GM19023 (cell line): Measurements from ENCODE around the gene SMS.

ENCODE experiments used
- ATAC-seq: cut with Tn5 transposase; IDR thresholded peaks from one replicate; pipeline ENCODE4 v1.9.1; 2021; ENCODE audit warnings: mild to moderate bottlenecking, moderate library complexity; ENCODE audit not compliant: unreplicated experiment

SMS gene

DNA sequence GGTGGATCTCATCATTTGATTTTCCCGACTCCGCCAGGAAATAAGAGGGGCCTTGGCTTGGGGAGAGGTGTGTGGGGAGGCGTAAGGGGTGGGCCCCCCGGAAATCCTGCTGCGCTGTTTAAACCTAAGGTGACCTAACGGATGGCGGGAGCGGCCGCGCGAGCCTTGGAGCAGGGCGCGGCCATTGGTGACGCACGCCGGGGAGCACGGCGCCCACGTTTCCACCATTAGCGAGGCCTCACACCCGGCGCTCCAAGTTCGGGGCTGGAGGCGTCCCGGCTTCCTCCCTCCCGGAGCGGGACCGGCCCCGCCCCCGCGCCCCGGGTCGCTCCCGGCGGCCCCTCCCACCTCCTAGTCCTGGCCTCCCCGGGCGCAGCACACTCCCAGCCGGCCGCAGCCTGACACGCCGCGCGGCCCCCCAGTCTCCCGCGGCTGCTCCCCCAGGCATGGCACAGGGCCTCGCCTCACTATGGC, at the start of gene SMS:
TSS of gene SMS (plus strand) at position 354 of the 474 bp plus-strand sequence. CDS start at position 470, 116 bp downstream.
- ATAC-seq, result peak; percentile 65

DNA sequence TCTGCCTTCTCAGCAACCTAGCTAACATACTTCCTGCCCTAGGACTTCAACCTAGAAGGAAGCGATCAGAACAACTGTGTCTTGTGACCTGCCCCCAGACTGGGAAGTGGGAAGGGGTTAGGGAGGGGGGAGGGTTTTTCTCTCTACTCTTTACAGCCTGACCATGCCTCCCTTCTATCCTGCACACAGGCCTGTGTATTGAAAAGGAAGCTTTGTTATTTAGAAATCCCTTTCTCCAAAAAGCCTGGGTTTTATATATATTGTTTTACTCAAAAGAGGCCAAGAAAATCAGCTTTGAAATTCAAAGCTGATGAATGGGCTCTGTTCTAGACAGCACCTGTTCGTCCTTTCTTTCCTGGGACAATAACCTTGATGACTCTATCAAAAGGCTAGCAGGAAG, 35.2 kb upstream of the SMS start:
- no peak for ATAC-seq

DNA sequence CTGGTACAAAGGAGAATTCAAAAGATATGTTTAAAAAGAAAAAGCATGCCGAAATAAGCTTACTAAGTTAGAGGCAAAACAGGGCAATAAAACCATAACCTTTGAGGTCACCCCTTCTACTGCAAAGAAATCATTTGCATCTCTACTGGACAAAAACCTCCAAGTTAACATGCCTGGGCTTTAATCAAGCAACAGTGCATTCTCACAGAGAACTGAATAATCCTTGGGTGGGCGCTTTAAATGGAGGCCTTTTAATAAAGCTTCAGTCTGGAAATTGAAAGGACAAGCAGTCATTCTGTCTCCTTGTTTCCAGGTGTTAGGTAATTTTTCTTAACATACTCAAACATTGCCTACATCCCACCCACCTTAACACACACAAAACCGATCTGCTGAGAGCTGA, 34.6 kb upstream of the SMS start:
- no peak for ATAC-seq

DNA sequence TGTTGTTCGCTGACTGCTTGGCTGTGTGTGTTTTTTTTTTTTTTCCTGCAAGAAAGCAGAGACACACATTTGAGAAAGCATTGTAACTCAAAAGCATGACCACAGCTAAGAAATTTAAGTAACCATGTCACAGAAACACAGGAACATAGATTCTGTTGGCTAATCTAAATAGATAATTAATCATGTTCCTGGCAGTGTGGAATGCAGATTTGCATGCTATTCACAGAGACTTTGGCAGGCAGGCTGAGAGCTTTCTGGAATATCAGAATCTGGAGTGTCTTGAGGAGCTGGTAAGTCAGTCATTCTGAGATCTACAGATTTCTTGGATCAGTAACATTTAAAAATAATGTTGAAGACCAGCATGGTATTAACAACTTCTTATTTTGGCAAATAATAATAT, 33.2 kb upstream of the SMS start:
- no peak for ATAC-seq

DNA sequence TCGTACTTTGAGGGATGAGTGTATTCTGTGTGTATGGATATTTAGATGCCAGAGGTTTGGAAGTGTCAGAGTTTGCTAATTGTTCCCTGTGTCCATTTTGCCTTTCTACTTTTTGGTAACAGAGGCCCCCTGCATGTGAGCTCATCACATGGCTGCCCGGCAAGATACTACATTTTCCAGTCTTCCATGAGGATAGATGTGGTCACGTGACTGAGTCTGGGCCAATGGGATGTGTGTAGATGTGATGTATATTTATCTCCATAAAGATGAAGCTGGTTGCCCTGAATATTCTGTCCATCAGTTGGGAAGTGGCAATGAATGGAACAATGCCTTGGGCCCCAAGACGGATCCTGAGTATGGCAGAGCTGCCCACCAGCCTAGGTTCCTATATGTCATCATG, 29.0 kb upstream of the SMS start:
- ATAC-seq, result no peak

DNA sequence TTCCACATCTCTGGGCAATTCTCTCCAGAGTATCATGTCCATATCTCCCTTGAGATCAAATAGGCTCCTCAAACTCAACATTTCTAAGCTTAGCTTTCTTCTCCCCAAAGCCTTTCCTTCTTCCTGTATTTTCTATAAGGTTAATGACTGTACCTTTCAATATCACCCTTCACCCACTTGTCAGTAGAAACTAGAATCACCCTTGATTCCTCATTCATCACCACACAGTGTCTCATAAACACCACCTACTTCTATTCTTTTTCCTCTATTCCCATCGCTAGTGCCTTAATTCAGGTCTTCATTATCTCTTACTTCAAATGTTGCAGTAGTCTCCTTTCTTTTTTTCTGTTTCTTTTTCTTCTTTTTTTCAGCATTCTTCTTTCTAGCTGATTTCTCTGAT, 28.3 kb upstream of the SMS start:
- no peak for ATAC-seq

DNA sequence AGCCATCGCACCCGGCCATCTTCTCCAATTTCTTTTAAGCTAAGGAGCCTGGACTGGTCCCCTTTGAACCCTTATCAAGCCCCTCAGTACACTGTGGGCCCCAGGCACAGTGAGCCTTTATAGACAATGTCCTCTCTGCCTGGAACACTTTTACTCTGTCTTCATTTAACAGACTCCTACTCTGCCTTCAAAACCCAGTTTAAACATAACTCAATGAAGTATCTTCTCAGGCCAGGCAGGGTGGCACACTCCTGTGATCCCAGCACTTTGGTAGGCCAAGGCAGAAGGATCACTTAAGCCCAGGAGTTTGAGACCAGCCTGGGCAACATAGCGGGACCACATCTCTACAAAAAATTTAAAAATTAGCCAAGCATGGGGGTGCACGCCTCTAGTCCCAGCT, 27.5 kb upstream of the SMS start:
- no peak for ATAC-seq

DNA sequence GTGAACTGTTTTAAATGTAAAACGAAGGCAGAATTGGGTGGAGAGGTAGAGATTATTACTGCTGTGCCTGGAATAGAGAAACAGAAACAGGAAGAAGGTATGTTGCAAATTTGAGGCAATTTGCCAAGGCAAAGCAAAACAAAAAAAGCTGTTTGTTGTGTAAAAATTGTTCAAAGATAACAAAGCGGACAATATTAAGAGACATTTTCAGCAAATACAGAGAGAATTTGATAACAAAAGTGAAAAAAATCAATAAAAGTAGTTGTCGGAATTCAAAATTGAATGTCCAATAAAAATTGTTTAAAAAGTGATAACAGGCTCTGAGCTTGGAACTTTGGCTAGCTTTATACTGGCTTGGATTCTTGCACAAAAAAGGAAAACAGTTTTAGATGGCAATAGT, 14.4 kb upstream of the SMS start:
- ATAC-seq, result no peak

DNA sequence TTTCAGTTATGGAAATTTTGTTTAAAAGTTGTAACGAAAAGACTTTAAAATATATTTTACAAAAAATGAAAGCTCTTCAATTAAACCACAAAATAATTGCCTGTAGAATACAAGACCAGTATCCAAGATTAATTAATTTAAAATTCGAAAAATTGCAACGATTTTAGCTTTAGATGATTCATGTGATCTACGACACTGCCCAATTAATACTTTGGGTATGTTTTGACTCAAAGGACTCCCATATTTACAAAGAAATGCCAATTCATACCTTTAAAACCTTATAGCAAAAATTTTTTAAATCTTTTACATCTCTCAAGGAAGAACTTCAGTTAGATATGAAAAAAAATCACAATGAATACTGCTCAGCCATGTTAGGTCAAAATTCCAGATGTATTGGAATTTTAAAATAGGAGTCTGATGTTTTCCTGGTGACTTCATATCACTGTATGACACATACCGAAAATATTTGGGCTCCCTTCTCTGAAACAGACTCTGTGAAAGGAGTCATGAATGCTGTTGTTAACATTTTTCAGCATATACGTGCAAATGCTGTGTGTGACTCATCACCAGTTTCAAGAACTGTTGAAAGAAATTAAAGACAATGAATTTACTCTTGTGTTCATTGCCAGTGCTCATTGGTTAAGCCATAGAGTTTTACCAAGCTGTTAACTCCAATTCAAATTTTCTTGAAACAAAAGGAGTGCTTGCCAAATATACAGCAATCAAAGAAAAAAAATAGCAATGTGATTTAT, 13.8 kb upstream of the SMS start:
- peak; percentile 69 for ATAC-seq

DNA sequence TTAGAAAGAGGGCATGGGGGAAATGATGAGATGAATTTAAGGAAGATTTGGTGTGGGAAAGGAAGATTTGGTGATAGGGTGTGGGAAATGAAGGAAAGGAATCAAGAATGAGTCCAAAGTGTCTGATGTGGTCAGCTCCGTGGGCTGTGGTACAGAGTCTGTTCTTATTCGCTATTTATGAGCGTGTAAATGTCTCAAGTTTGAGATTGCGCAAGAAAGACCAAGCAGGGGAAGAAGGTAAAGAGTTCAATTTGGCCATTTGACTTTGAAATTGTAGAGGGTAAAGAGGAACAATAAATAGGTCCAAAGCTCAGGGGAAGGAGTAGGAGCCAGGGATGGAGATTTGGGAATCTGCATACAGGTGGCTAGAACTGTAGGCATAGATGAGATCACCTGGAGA, 11.3 kb upstream of the SMS start:
- ATAC-seq, result no peak

DNA sequence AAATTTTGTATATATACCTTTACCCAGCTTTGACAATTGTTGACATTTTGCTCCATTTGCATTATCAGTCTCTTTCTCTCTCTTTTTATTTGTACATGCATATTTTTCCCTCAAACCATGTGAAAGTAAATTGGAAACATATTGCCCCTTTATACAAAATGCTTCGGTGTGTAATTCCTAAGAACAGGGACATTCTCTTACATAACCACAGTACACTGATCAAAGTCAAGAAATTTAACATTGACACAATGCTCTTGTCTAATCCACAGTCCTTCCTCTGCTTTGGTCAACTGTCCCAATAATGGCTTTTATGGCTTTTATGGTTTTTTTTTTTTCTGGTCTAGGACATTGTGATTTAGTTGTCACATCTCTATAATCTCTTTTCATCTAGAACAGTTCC, 9.5 kb upstream of the SMS start:
- ATAC-seq, result no peak

DNA sequence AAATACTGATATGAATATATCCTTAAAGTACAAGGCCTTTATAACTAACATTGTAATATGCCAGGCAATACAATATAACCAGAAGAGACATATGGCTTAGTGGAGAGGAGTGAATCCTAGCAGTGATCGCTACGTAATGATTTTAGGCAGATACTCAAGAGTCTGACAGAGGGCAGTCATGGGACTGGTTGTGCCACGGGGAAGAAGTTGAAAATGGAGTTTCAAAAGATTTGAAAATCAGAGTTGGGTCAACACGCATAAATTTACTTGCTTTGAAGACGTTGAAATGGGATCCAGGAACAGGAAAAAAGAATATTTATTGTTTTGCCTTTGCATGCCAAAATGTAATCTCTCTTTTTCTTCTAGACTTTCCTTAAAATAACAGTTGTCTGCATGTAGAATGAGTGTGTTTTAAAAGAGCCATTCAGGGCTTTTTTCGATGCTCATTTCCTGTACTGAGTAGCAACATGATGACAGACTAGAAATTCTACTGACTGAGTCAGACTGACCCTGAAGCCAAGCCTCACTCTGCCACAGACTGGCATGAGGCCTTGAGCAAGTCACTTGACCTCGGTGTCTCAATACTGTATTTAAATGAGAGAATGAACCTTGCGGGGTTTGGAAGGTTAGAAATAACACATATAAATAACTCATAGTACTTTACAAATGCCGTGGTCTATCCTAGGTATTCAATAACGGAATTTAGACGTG, 8.1 kb upstream of the SMS start:
- ATAC-seq, result no peak

DNA sequence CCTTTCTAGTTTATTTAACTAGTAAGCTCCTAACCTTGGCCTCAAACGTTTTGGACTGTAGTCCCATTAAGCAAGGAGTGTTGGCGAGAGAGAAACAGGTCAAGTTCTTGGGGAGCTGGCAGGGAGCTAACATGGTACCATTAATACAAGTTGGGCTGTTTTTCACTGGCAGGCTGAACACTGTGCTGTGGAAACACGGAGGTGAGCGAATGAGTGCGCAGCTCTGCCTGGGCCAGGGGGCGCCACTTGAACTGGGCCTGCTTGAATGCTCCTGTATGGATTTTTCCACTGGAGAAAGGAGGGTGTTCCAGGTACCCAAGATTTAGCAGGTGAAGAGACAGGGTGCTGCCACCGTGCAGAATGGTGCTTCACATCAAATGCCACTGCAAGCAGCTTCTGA, 7.4 kb upstream of the SMS start:
- ATAC-seq, result no peak

DNA sequence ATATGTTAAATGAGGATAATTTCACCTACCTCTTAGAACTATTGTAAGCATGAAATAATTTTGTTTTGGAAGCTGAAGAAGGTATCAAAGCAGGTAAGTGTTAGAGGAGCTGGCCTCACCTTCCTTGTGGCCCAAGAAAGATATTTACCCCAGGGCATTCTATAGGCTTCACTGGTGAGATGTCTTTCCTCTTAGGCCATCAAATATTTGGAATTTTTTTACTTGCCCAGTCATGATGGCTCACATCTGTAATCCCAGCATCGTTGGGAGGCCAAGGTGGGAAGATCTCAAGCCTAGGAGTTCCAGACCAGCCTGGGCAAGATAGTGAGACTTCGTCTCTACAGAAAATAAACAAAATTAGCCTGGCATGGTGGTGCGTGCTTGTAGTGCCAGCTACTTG, 6.1 kb upstream of the SMS start:
- ATAC-seq, result no peak

DNA sequence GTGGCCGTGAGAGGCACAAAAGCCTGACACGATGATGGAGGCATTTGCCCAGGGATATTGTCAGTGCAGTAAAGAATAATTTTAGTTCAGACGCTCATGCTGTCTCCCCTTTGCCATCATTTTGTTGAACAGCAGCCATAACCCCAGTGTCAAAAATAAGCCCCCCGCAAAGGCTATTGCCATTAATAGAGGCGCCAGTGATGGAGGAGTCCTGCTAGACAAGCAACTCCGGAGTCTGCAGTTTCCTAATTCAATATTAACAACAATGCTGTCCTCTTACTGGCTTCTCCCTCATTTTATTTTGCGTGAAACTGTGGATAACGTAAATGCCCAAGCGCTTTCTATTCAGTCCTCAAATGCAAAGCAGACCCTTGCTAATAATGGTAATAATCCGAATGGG, 603 bp upstream of the SMS start:
- ATAC-seq, result no peak

DNA sequence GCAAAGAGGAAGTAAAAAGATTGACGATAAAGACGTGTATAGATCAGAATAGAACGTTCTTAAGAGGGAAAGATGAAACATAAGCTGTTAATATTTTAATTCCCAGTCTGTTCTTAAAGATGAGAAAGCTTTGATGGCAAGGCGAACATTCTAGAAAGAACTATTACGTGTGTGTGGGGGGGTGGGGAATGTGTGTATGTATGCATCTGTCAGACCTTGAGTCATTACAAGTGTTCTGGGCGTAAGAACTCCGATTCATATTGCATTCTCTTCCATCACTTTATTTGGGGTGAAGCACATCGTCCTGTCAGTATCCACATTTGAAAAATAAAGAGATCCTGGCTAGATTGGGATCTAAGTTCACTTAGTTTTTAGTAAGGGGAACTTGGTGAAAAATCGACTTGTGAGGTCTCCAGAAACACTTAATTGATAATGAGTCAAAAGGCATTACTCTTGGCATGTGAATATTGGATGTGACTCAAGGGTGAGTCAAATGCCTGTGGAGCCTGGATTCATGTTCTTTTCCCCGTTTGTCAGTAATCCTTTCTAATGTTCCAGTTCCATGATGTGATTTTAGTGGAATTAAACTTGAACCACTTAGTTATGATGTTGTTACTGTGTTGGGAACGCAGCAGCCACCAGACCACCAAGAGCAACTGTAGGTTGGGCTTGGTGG, 3.1 kb downstream of the SMS start:
- ATAC-seq, result no peak

DNA sequence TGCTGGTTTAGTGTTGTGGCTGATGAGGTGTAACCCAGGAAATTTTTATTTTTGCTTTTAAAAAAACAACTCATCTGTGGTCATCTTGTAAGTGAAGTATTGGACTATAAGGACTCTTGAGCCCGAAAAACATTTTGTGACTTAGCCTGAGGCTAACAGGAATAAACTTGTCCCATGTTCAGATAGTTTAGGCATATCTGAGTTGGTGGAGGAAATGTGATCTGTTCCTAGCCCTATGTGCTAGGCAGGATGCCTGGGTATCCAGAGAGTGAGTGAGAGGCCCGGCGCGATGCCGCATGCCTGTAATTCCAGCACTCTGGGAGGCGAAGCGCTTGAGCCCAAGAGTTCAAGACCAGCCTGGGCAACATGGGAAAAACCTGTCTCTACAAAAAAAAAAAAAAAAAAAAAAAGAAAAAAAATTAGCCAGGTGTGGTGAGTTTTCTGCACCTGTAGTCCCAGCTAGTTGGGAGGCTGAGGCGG, 3.7 kb downstream of the SMS start:
- no peak for ATAC-seq

DNA sequence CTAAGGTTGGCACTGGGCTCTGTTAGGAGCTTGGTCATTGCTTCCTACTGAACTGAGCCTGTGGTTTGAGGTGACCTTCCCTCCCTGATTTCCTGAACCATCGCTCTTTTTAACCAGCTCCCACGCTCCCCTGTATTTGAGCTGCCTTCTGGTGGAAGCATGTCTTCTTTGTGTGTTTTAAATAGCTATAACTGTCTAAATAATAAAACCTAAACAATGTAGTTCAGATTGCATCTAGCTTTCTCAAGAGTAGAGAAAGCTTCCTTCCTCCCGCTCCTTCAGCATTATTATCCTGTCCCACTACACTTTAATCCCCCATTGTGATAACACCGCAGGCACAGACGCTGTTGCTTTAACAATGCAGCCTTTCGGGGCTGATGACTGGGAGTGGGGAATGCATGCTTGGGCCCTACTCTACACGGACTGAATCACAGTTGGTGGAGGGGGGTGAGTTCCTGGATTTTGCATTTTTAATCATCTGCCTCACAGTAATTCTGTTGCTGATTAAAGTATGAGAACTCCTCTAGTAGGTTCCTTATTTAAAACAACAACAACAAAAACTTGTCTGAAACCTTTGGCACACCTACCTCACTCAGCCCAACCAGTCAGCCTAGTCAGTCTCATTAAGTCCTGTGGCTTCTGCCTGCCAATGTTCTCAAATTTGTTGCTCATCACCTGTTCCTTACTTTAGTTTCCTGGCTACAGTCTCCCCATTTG, 6.6 kb downstream of the SMS start:
- no peak for ATAC-seq

DNA sequence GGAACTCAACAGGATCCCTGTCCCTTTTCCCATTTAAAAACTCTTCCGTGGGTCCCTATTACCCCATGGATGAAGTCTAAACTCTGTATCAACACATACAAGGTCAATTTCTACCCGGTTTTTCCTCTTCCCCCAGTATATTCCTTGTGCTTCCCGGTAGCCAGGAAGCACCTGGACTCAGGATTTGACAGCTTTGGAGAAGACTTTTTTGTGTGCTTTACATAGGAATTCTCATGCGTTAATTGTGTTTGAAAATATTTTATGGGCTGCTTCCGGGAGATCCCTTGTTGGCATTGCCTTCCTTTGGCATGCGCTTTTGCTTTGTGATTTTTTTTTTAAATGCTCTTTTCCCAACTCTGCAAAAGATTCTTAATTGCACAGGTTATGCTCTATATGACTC, 7.2 kb downstream of the SMS start:
- no peak for ATAC-seq

DNA sequence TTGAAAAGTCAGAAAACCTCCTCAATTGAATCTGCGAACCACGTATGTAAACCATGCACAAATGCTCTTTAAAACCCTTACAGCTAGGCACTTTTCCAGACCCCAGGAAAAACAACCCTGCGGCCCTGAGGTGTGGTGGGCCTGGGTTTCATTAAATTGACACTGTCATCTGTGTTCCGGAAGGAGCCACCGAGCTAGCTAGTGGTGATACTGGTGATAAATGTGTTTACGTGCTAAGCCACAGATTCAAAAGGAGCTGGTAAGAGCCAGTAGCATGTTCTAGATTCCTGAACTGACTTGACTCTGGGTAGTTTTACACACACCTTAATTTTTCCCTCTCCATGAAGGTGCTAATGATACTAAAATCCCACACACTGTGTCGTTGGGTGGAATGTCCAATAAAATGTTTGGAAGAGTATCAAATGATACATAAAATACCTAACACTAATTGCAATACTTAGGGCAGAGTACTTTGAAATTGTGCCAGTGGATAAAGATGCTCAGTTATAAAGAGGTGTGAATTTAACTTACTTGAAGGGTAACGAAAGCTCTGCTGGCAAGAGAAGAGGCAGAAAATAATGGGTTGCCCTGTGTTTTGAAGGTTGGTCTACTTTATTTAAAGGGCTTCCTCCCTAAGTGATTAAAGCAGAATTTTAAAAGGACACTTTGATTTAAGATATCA, 8.5 kb downstream of the SMS start:
- ATAC-seq, result no peak

DNA sequence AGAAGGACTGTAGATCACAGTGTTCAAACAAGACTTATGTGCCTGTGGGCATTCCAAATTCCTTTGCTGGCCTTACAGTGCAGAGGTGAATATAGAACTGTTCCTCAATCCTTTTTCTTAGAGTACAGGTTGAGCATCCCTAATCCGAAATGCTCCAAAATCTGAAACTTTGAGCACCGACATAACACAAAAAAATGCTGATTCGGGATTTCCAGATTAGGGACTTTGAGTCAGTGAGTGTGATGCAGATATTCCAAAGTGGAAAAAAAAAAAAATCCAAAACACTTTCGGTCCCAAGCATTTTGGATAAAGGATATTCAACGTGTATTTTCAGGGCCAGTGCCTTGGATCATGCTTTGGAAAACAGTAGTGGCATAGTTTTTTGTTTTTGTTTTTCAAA, 9.2 kb downstream of the SMS start:
- ATAC-seq, result no peak
